Fibroblast of skin of scalp (primary cell): ENCODE data around the gene RIPK4.
"Not testable (repeated sequence)": the region's sequence is repeated elsewhere in the genome, so short reads cannot be mapped to it uniquely, and the experiment has no call there.

Source experiments
- DNase-seq: peaks from one replicate; pipeline ENCODE4 v3.0.0-alpha.2; 2013

Gene RIPK4

DNA sequence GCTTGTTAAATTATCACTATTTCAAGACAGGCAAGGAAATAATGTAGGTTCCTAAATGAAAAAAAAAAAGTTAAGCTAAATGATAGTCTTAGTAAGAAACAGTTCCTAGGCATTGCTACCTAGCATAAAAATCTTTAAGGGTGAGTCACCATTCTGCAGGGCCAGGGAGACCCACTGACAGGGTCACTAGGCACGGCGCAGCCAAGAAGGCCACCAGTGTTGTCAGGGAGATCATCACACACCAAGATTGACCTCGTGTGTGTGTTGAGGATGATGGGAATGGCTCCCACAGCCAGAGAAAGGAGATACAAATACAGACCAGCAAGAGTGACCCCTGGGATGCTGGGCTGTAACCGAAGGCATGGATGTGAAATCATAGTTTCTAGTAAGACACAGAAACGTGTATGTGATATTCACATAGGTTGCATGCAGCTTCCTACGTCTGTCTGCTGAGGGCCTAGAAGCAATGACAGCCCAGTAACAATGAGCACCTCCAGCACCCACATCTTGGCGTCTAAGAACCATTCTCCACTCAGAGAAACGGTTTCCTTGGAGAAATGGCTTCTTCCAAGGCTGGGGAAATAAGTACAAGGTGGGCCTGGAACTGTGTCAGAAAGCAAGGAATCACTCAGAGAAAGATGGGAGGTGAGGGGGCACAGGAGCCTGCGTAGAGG is 29.1 kb downstream of the RIPK4 start:
- no peak for DNase-seq

GRCh38 chr21:41736423-41736822 is 30.4 kb downstream of the RIPK4 start:
- DNase-seq = no peak

GRCh38 chr21:41733951-41734689 is 32.7 kb downstream of the RIPK4 start:
- no peak for DNase-seq

DNA sequence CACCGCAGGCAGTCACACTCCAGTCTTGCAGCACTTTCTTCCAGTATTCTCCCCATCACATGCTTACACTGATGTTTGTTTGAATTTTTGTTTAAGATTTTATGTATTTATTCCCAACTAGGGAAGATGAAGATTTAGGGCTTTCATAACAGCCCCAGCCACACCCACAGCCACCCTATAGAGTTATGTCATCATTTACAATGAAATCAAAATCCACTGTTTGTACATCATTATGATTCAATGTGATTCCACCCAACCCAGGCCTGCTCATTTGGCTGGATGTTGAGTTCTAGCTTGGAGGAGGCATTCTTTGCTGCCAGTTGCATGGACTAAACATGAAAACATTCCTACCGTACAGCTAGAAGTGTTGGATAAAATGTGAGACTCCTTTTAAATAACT is 35.8 kb downstream of the RIPK4 start:
- no peak for DNase-seq

GRCh38 chr21:41730367-41730765 is 36.5 kb downstream of the RIPK4 start:
- peak; percentile 8 for DNase-seq

DNA sequence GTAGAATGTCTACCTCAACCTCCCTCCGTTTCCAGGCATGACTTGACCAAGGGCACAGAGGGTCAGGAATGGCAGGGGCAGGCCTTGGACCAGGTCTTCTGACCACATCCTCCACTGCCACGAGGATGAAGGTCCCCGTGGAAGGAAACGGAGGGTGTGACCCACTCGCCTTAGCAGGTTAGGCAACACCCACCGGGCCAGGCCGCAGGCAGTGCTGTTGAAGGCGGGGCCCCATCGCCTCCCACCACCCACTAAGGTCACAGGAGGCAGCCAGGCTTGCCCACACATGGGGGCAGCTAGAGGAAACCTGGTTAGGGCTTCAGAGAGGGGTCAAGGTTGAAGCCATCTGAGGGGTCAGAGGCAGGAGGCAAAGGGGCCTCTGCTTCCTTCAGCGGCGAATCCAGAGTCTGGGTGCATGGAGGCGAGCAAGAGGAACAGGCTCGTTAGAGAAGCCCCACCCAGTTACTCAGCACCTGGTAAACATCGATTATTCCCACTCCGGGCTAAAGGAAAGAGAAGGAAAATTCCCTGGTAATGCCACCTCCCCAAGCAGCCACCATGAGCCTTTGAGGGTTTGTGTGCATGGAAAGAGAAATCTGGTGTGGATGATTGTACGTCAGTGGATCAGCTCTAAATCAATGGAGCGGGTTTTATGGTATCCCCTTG is 37.0 kb downstream of the RIPK4 start:
- no peak for DNase-seq

GRCh38 chr21:41727784-41728763 is 38.8 kb downstream of the RIPK4 start:
- no peak for DNase-seq

DNA sequence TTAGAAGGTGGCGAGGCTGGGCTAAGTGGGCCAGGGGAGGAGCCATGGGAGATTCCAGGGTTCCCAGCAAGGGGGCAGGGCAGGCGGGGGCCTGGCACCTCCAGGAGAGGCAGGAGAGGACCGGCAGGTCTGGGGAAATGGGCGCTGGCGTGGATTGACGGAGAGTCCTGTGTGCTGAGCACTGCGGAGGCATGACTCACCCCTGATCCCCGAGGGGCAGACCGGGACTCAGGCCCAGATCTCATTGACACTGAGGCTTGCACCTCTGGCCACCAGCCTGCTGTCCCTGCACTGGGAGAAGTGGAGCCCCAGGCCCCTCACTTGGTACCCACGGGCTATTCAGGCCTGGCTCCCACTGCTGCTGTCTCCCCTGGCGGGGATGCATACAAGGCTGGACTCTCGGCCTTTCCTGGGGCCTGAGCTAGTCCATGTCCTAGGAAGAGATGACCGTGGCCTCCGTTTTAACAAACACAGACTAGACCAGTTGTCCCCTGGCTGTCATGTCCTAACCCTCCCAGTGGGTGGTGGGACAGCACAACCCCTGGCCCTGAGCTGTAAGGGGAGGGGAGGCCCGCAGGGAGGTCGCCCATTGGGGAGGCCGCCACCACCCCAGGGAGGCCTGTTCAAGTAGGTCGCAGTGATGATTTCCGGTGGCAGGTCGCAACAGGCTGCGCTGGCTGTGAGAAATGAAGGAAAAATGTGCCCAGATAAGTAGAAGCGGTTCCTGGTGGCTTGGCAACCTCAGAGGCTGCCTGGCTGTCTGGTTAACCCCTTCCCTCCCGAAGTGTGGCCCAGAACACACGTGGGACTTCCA is 39.7 kb downstream of the RIPK4 start:
- peak; percentile 80 for DNase-seq

GRCh38 chr21:41726630-41726969 is 40.3 kb downstream of the RIPK4 start:
- DNase-seq = no peak

GRCh38 chr21:41726058-41726558 is 40.7 kb downstream of the RIPK4 start:
- no peak for DNase-seq

GRCh38 chr21:41725421-41726031 is 41.3 kb downstream of the RIPK4 start:
- no peak for DNase-seq

- DNase-seq = not testable (repeated sequence)
Measured at GRCh38 chr21:41723835-41724234, 43.0 kb downstream of the RIPK4 start.

DNA sequence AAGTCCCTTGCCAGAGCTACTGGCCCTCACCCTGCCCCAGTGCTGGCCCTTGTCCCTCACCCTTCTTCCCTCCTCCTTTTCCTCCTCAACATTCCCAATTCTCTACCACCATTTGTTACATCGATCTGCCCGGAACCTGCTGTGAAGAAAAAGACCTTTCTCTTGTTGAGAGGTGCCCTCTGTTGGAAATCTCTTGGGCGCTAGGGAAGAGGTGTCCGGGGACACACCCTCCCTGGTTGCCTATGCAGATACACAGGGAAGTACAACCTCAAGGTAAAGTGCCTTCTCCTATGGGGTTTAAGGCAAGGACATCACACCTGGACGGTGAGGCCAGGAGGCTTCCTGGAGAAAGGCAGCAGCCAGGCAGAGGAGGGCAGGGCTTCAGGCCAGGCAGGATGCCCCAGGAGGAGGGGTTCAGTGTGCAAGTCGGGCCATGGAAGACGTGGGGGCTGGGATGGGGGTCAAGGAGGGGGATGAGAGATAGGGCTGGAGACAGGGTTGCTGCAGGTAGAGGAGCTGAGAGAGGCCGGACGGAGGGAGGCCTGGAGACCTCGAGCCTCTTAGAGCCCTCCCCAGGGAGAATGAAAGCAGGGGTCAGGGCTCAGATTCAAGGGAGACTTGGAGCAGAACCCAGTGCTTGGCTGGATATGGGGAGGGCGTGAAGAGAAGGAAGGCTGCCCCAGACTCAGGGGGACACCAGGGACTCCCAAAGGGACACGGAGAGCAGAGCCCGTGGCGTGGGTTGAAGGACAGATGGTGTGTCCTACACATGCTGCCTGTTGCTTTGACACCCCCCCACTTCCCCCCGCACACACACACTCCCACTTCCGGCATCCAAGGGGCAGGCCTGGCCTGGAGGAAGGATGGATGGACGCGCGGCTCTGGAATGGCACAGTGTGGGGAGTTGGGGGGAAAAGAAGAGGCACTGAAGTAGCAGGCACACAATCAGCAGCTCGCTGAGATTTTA is 44.5 kb downstream of the RIPK4 start:
- no peak for DNase-seq

DNA sequence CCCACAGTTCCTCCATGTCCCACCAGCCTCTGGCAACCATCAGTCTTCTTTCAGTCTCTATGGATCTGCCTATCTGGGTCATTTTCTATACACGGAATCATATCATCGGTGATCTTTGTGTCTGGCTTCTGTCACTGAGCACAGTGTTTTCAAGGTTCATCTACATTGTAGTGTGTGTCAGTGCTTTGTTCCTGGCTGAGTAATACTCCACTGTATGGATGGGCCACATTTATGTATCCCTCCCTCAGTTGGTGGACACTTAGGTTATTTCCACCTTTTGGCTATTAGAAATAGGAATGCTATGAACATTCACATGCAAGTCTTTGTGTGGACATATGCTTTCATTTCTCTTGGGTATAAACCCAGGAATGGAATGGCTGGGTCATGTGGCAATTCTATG is 46.6 kb downstream of the RIPK4 start:
- no peak for DNase-seq

GRCh38 chr21:41719691-41720090 is 47.2 kb downstream of the RIPK4 start:
- DNase-seq = no peak

GRCh38 chr21:41717573-41718330 is 49.1 kb downstream of the RIPK4 start:
- DNase-seq = no peak

DNA sequence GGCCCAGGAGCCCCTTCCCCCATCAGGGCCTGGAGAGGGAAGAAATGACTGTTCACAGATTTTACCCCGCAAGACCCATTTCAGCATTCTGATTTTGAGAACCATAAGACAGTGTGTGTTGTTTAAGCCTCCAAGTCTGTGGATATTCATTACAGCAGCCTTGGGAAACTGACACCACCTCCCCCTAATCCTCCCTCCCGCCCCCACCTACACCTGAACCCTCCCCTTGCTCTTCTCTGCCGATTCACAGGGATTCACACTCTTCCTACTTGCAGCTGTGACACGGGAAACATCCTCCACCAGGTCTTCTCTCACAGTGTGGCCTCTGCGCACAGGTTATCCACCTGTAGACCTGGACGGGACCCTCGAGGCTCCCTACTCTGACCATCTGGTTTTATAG is 50.1 kb downstream of the RIPK4 start:
- DNase-seq = no peak

DNA sequence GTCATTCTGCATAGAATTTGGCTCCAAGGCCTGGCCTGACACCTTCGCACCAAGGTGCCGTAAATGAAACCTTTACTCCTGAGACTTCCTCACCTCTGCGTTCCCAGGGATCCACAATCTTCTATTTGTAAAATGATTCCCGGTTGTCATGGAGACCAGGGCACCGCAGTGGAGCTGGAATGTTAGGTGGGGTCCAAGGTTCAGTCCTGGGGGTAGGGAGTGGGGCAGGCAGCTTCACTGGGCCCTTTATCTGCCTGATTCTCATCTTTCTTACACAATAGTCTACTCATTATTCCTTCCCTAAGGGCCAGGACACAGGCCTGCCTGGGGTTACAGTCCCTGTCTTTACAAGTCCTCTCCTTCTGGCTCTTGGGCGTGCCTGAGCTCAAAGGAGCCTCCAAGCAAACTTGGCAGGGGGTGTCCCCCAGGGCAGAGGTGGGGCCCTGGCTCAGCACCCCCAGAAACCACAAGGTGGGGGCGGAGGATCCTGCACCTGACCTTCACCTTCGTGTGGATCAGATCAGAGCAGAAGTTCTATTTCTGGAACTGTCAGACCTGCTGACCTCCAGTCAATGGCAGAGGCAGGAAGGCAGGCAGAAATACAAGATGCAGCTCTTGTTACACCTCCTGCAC is 51.1 kb downstream of the RIPK4 start:
- DNase-seq = no peak
